ENCODE results near the gene GAS2L3. TPM values are rescaled to one million over a fixed set of nuclear protein-coding genes. Genes with fewer than 3 reads are reported as not detected.

The GAS2L3 gene
- total RNA-seq, 1 experiment from 2014 or later = 47.4 TPM

- Histone ChIP-seq H3K4me3 (ENCODE audit: low read depth in 2 of 2, low read length in 2 of 2) (no peak overlapping the region), H3K4me1 (ENCODE audit: control insufficient read depth, insufficient read depth, low read length) (no peaks in the 10 kb centered on the region), H3K36me3 (ENCODE audit: control insufficient read depth, insufficient read depth, low read length) (no peaks in the 10 kb centered on the region), H3K27me3 (ENCODE audit: control insufficient read depth, insufficient read depth, low read length) (peaks cover 9% of the 10 kb centered on the region), H3K27ac (ENCODE audit: low read length) (no peak overlapping the region), H3K9me3 (ENCODE audit: control insufficient read depth, insufficient read depth, low read depth, low read length) (no peaks in the 10 kb centered on the region)
- in situ Hi-C loops (cut with HindIII; ENCODE audit: low pct_unique_long_range_greater_than_20kb, low sequenced_read_pairs) = no loop called here
- intact Hi-C loops (cut with micrococcal nuclease; ENCODE audit: unreplicated experiment) = no loop called here
- TF ChIP-seq, protein P1, sequence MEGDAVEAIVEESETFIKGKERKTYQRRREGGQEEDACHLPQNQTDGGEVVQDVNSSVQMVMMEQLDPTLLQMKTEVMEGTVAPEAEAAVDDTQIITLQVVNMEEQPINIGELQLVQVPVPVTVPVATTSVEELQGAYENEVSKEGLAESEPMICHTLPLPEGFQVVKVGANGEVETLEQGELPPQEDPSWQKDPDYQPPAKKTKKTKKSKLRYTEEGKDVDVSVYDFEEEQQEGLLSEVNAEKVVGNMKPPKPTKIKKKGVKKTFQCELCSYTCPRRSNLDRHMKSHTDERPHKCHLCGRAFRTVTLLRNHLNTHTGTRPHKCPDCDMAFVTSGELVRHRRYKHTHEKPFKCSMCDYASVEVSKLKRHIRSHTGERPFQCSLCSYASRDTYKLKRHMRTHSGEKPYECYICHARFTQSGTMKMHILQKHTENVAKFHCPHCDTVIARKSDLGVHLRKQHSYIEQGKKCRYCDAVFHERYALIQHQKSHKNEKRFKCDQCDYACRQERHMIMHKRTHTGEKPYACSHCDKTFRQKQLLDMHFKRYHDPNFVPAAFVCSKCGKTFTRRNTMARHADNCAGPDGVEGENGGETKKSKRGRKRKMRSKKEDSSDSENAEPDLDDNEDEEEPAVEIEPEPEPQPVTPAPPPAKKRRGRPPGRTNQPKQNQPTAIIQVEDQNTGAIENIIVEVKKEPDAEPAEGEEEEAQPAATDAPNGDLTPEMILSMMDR (IDR thresholded peaks at IDR 0.05) = no peak
- no peak for TF ChIP-seq SIN3A (IDR thresholded peaks at IDR 0.05; ENCODE audit: borderline replicate concordance, insufficient read depth, low read depth, low read length)
- TF ChIP-seq, protein P2, sequence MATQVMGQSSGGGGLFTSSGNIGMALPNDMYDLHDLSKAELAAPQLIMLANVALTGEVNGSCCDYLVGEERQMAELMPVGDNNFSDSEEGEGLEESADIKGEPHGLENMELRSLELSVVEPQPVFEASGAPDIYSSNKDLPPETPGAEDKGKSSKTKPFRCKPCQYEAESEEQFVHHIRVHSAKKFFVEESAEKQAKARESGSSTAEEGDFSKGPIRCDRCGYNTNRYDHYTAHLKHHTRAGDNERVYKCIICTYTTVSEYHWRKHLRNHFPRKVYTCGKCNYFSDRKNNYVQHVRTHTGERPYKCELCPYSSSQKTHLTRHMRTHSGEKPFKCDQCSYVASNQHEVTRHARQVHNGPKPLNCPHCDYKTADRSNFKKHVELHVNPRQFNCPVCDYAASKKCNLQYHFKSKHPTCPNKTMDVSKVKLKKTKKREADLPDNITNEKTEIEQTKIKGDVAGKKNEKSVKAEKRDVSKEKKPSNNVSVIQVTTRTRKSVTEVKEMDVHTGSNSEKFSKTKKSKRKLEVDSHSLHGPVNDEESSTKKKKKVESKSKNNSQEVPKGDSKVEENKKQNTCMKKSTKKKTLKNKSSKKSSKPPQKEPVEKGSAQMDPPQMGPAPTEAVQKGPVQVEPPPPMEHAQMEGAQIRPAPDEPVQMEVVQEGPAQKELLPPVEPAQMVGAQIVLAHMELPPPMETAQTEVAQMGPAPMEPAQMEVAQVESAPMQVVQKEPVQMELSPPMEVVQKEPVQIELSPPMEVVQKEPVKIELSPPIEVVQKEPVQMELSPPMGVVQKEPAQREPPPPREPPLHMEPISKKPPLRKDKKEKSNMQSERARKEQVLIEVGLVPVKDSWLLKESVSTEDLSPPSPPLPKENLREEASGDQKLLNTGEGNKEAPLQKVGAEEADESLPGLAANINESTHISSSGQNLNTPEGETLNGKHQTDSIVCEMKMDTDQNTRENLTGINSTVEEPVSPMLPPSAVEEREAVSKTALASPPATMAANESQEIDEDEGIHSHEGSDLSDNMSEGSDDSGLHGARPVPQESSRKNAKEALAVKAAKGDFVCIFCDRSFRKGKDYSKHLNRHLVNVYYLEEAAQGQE (IDR thresholded peaks at IDR 0.05; ENCODE audit: insufficient read depth in 1 of 2, low read depth in 2 of 2, low read length in 1 of 2) = no peak
- TF ChIP-seq TCF7L2 (IDR thresholded peaks at IDR 0.05; ENCODE audit: low read depth, low read length) = no peak
- TF ChIP-seq POLR2AphosphoS5 (IDR thresholded peaks at IDR 0.05; ENCODE audit: low read depth, low read length) = no peak
- ChIA-PET CTCF (interaction anchor here (0.7 kb wide), 1 partner anchor 299 kb away, joined by 5 read pairs; no protein-coding TSS in a partner anchor), POLR2A (no interaction called here)
- ATAC-seq (no peak), DNase-seq (ENCODE audit: low read depth, low spot score) (no peak)
- BruUV-seq (replicated peaks) = no TSS peak
Measured at GRCh38 chr12:100528471-100529127, 44.9 kb upstream of the GAS2L3 start.

- CTCF ChIA-PET = no interaction called here
- POLR2A ChIA-PET = interaction anchor here (0.6 kb wide), 1 partner anchor 14 kb away, joined by 5 read pairs; no protein-coding TSS in a partner anchor
- TF ChIP-seq, protein P1 (IDR thresholded peaks at IDR 0.05) = no peak
- TF ChIP-seq, protein P2 (IDR thresholded peaks at IDR 0.05; ENCODE audit: insufficient read depth in 1 of 2, low read depth in 2 of 2, low read length in 1 of 2) = no peak
- Histone ChIP-seq H3K36me3 (ENCODE audit: control insufficient read depth, insufficient read depth, low read length) (no peaks in the 10 kb centered on the region), H3K27ac (ENCODE audit: low read length) (no peak overlapping the region), H3K4me3 (ENCODE audit: low read depth in 2 of 2, low read length in 2 of 2) (no peak overlapping the region), H3K9me3 (ENCODE audit: control insufficient read depth, insufficient read depth, low read depth, low read length) (no peaks in the 10 kb centered on the region), H3K27me3 (ENCODE audit: control insufficient read depth, insufficient read depth, low read length) (peaks cover 9% of the 10 kb centered on the region), H3K4me1 (ENCODE audit: control insufficient read depth, insufficient read depth, low read length) (no peaks in the 10 kb centered on the region)
- intact Hi-C loops (cut with micrococcal nuclease; ENCODE audit: unreplicated experiment) = no loop called here
- in situ Hi-C loops (cut with HindIII; ENCODE audit: low pct_unique_long_range_greater_than_20kb, low sequenced_read_pairs) = no loop called here
- DNase-seq (ENCODE audit: low read depth, low spot score) (no peak), ATAC-seq (no peak)
- no TSS peak for BruUV-seq (replicated peaks)
Measured at GRCh38 chr12:100529756-100530350, 43.6 kb upstream of the GAS2L3 start.

All from Panc1 (cell line).